Dermis microvascular lymphatic vessel endothelial cell (primary cell): ENCODE data around the gene RTN4R. TPM values are rescaled to one million over a fixed set of nuclear protein-coding genes. Genes with fewer than 3 reads are reported as not detected.

Experiments
- DNase-seq, 2 donors: peaks; one replicate each; pipeline versions ENCODE4 v3.0.0 to v3.0.0-alpha.2; 2010; ENCODE audit warnings: low read depth in 2 of 2
- total RNA-seq: library from RNA; depleted of rRNA; stranded (reverse); fragments of >200 nt; gene quantifications from 2 replicates; pipeline ENCODE4 v1.2.1, GENCODE V29; 2014

The RTN4R gene
- total RNA-seq, 1 donor from 2014 or later, result 1.2 TPM

GRCh38 chr22:20242393-20243175 lies 25.5 kb downstream of the RTN4R start:
- no peak for DNase-seq

GRCh38 chr22:20241579-20242392 lies 26.3 kb downstream of the RTN4R start:
- DNase-seq, result no peak

GRCh38 chr22:20240900-20241299 lies 27.2 kb downstream of the RTN4R start:
- no peak for DNase-seq

GRCh38 chr22:20240447-20240764 lies 27.7 kb downstream of the RTN4R start:
- peak; percentile 18 to 71 for DNase-seq

GRCh38 chr22:20239676-20240446 lies 28.3 kb downstream of the RTN4R start:
- DNase-seq, result no peak

- peak in 1 of 2 donors; percentile 36 for DNase-seq
These were observed 29.0 kb downstream of the RTN4R start for GRCh38 chr22:20238901-20239675.

- DNase-seq, result peak in 1 of 2 donors; percentile 40
These were observed 29.6 kb downstream of the RTN4R start for GRCh38 chr22:20238536-20238900.

- no peak for DNase-seq
These were observed 30.4 kb downstream of the RTN4R start for GRCh38 chr22:20237480-20238440.

- no peak for DNase-seq
These were observed 31.9 kb downstream of the RTN4R start for GRCh38 chr22:20236052-20236717.

- DNase-seq, result no peak
These were observed 32.6 kb downstream of the RTN4R start for GRCh38 chr22:20235389-20235991.

GRCh38 chr22:20234760-20235388 lies 33.2 kb downstream of the RTN4R start:
- no peak for DNase-seq

- no peak for DNase-seq
These were observed 33.8 kb downstream of the RTN4R start for GRCh38 chr22:20234314-20234682.

- DNase-seq, result no peak
These were observed 34.5 kb downstream of the RTN4R start for GRCh38 chr22:20233351-20234313.

GRCh38 chr22:20232781-20233180 lies 35.3 kb downstream of the RTN4R start:
- DNase-seq, result no peak

GRCh38 chr22:20232237-20232598 lies 35.9 kb downstream of the RTN4R start:
- DNase-seq, result no peak

- DNase-seq, result no peak
These were observed 36.4 kb downstream of the RTN4R start for GRCh38 chr22:20231514-20232236.
